Small intestine (tissue), 7 donors: ENCODE results near the gene SNX11. TPM values are rescaled to one million over a fixed set of nuclear protein-coding genes. Genes with fewer than 3 reads are reported as not detected.

Source experiments
- DNase-seq, 2 donors: peaks; one replicate each; pipeline versions ENCODE4 v3.0.0 to v3.0.0-alpha.2; 2013
- FAIRE-seq: peaks from 2 replicates; lab custom pipeline; 2012; peaks lifted over from hg19 to GRCh38; lab: Jason Lieb, UNC
- H3K27ac ChIP-seq, 3 donors: one replicate each; pipeline ENCODE4 v1.5.1; 2013; ENCODE audit warnings: low read length in 2 of 3, mild to moderate bottlenecking in 2 of 3, control low read depth in 1 of 3, inconsistent platforms in 1 of 3, low read depth in 1 of 3, moderate library complexity in 1 of 3
- H3K27me3 ChIP-seq, 3 donors: one replicate each; pipeline ENCODE4 v1.6.1; 2013; ENCODE audit warnings: low read length in 3 of 3, inconsistent platforms in 1 of 3; ENCODE audit not compliant: control insufficient read depth in 3 of 3, insufficient read depth in 3 of 3
- H3K36me3 ChIP-seq, 3 donors: one replicate each; pipeline ENCODE4 v1.6.1; 2013; ENCODE audit warnings: low read length in 3 of 3, inconsistent platforms in 1 of 3, low read depth in 1 of 3, mild to moderate bottlenecking in 1 of 3, moderate library complexity in 1 of 3; ENCODE audit not compliant: control insufficient read depth in 3 of 3, insufficient read depth in 2 of 3
- H3K4me1 ChIP-seq, 3 donors: one replicate each; pipeline ENCODE4 v1.6.1; 2013; ENCODE audit warnings: low read length in 2 of 3, inconsistent platforms in 1 of 3, low read depth in 1 of 3, mild to moderate bottlenecking in 1 of 3, moderate library complexity in 1 of 3; ENCODE audit not compliant: control insufficient read depth in 3 of 3, insufficient read depth in 2 of 3
- H3K4me3 ChIP-seq, 3 donors: one replicate each; pipeline ENCODE4 v1.5.1; 2013; ENCODE audit warnings: low read length in 3 of 3, control low read depth in 1 of 3, inconsistent platforms in 1 of 3, low read depth in 1 of 3, mild to moderate bottlenecking in 1 of 3, moderate library complexity in 1 of 3
- H3K9me3 ChIP-seq, 2 donors: one replicate each; pipeline ENCODE4 v1.6.1; 2013; ENCODE audit warnings: low read depth in 1 of 2, low read length in 1 of 2; ENCODE audit not compliant: control insufficient read depth in 2 of 2, insufficient read depth in 1 of 2
- WGBS, 3 donors: extraction: QIAGEN DNeasy Blood & Tissue Kit; methylation state at CpG; one replicate each; pipeline ENCODE4 v1.1.7; 2013; 5-methylcytosine and 5-hydroxymethylcytosine counted together
- polyA plus RNA-seq, 4 donors: library from polyadenylated mRNA; stranded (reverse) in 3 of 4; unstranded in 1 of 4; fragments of 200-250 nt in 3 of 4; fragments of 120-200 nt in 1 of 4; gene quantifications; one replicate each; pipeline versions ENCODE4 v1.2.1 to v1.2.3, GENCODE V29; 2013
- donor health status: healthy with polysubstance abuse.
- donor health status: control.
- donor health status: control.
- donor health status: Bipolar disorder and iron deficiency.
- donor health status: healthy.

The SNX11 gene
- polyA plus RNA-seq, 4 donors: 11.4 to 16.3 (median 12.8) TPM

GRCh38 chr17:48153691-48154358, 46.3 kb downstream of the SNX11 start:
- DNase-seq (peak; percentile 95 to 96), FAIRE-seq (peak; percentile 73)
- Histone ChIP-seq H3K27ac (peak overlapping the region in 1 of 3 donors; percentile 79), H3K4me3 (no peak overlapping the region), H3K9me3 (no peaks in the 10 kb centered on the region), H3K27me3 (peaks cover 0 to 27% (median 4%) of the 10 kb centered on the region in 3 donors), H3K4me1 (peaks cover 0 to 12% (median 0%) of the 10 kb centered on the region in 3 donors), H3K36me3 (no peaks in the 10 kb centered on the region)
- WGBS, 3 donors: 5 to 35% (median 27%) methylated on average over 6 of the region's 6 CpGs

DNA sequence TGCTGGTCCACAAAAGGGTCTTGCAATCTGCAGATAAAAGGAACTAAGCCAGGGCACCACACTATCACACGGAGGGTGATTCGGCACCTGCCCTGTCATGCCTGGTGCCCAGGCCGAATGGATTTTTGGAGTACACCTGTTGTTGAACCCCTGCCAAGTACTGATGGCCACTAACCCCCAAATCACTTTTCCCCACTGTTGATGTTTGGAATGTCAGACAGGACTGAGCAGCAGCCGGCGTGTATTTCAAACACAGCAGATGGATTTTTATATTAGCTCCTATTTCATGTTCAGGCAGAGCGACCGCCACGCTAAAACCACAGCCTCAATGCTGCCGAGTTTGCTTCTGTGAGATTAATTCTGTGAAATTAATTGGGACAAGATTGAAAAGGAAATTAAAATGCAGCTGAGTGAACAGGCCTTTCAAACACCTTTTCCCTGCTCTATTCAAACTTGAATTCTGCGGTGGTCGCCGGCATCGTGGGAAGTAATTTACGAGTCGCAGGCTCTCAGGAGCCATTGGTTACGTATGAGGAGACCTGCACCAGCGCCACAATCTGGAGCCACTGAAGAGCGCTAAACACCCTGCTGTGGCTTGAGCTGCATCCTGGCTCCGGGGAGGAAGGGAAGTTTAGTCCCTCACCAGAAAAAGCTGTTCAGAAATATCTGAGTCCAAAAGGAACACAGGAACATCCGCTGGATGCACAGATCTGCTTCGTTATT, 48.5 kb downstream of the SNX11 start:
- 66 to 85% (median 80%) methylated on average over 21 of the region's 21 CpGs for WGBS, 3 donors
- peaks cover 0 to 7% (median 0%) of the 10 kb centered on the region in 3 donors for H3K27me3 ChIP-seq
- no peak for DNase-seq
- no peaks in the 10 kb centered on the region for H3K36me3 ChIP-seq
- no peak overlapping the region for H3K27ac ChIP-seq
- peaks cover 0 to 33% (median 10%) of the 10 kb centered on the region in 3 donors for H3K4me1 ChIP-seq
- FAIRE-seq: no peak
- no peaks in the 10 kb centered on the region for H3K9me3 ChIP-seq
- H3K4me3 ChIP-seq: no peak overlapping the region

DNA sequence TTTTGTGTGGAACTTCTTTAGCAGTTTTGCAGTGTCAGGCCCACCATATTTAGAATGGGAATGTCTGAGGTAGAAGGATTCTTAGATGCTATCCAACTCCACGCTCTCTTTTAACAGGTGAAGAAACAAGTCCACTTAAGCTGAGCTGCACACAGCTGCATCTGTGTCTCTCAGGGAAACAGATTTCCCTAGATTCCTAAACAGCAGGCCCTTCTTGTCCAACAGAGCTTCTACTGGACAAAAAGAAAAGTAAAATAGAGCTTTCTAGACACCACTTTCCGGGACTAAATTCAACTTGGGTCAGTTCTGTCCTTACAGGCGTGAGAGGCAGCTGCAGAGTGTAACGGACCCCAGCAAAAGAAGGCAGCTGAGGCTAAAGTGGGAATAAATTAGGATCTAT, 51.7 kb downstream of the SNX11 start:
- H3K27ac ChIP-seq: no peak overlapping the region
- peaks cover 2 to 48% (median 16%) of the 10 kb centered on the region in 3 donors for H3K4me1 ChIP-seq
- no peak for FAIRE-seq
- H3K4me3 ChIP-seq: no peak overlapping the region
- no peak for DNase-seq
- H3K27me3 ChIP-seq: no peaks in the 10 kb centered on the region
- H3K9me3 ChIP-seq: no peaks in the 10 kb centered on the region
- H3K36me3 ChIP-seq: no peaks in the 10 kb centered on the region
- WGBS, 3 donors: 90 to 92% (median 90%) methylated on average over 4 of the region's 4 CpGs

DNA sequence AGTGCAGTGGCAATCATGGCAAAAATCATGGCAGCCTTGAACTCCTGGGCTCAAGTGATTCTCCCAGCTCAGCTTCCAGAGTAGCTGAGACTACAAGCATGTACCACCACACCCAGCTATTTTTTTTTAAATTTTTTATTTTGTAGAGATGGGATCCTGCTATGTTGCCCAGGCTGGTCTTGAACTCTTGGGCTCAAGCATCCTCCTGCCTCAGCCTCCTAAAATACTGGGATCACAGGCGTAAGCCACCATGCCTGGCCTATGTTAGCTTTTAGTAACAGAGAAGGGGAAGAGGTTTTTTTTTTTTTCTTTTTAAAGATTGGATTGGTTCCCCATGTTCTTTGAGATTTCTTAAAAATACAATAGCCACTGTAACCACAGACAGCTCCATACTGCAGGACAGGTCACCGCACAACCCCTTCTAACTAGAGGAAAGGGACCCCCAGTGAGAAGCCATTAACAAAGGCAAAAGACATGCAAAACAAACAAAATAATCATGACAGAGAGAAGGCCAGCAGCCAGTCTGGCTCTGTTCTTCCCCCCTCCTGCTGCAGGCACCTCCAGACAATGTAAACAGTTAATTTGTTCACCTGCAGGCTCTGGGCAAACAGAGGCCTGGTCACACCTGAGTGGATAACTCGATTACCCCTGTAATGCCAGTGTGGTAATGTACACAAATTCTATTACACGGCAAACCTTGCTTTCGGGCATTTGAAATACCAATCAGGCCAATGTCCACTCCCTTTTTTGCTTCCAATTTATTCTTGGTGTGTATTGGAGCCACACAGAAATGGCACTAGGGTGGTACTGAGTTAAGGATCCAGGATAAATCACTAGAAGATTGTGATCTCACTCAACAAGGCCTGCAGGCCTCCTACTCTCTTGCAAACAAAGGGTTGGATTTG, 52.9 kb downstream of the SNX11 start:
- 49 to 69% (median 60%) methylated on average over 5 of the region's 5 CpGs for WGBS, 3 donors
- no peaks in the 10 kb centered on the region for H3K27me3 ChIP-seq
- no peaks in the 10 kb centered on the region for H3K36me3 ChIP-seq
- no peak for FAIRE-seq
- peaks cover 2 to 44% (median 16%) of the 10 kb centered on the region in 3 donors for H3K4me1 ChIP-seq
- no peaks in the 10 kb centered on the region for H3K9me3 ChIP-seq
- H3K27ac ChIP-seq: peak overlapping the region in 1 of 3 donors; percentile 31
- H3K4me3 ChIP-seq: no peak overlapping the region
- peak; percentile 57 to 58 for DNase-seq

DNA sequence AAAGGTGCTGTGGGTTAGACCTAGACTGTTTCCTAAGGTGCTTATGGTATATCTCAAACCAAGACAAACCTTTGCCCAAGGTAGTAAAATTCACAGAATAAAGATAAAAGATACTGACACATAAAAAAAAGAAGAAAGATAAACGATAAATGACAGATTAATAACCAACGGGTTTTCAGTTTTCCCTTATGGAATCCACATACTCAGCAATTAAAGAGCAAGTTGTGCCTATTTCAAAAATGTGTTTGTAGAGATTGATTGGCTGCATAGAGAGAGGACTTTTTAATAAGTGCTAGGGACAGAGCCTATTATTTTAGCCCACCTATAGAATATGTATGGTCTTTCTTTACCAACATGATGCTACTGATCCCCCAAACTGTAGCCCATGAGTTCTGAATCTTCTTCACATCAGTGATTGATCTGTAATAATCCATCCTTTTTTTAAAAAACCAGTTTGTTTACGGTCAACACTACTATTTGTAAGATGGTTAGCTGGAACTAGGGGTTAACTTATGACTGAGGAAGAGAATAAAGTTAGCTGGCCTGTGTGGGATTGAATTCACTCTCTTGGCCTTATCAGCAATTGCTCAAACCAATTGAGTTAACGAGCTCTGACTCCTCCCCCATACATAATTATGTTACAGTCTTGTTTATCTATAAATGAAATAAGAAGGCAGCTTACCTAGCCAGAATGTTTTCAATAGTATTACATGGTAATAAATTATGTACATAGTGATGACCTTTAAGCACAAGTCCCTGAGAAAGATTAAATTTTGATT, 53.8 kb downstream of the SNX11 start:
- no peak overlapping the region for H3K4me3 ChIP-seq
- peak; percentile 38 to 86 for DNase-seq
- 33 to 74% (median 51%) methylated on average over 4 of the region's 4 CpGs for WGBS, 3 donors
- H3K27ac ChIP-seq: peak overlapping the region in 1 of 3 donors; percentile 31
- no peaks in the 10 kb centered on the region for H3K27me3 ChIP-seq
- no peaks in the 10 kb centered on the region for H3K9me3 ChIP-seq
- no peak for FAIRE-seq
- no peaks in the 10 kb centered on the region for H3K36me3 ChIP-seq
- peaks cover 2 to 44% (median 16%) of the 10 kb centered on the region in 3 donors for H3K4me1 ChIP-seq

- DNase-seq (peak in 1 of 2 donors; percentile 20), FAIRE-seq (no peak)
- WGBS, 3 donors: 46 to 67% (median 51%) methylated on average over 5 of the region's 5 CpGs
- Histone ChIP-seq H3K4me1 (peaks cover 2 to 45% (median 16%) of the 10 kb centered on the region in 3 donors), H3K27me3 (no peaks in the 10 kb centered on the region), H3K27ac (peak overlapping the region; percentile 5 to 86 (median 81)), H3K36me3 (no peaks in the 10 kb centered on the region), H3K9me3 (no peaks in the 10 kb centered on the region), H3K4me3 (no peak overlapping the region)
Measured at GRCh38 chr17:48162306-48162934, 54.9 kb downstream of the SNX11 start.

- 17 to 32% (median 26%) methylated on average over 5 of the region's 5 CpGs for WGBS, 3 donors
- FAIRE-seq (no peak), DNase-seq (peak; percentile 77 to 82)
Measured at GRCh38 chr17:48162946-48163506, 55.5 kb downstream of the SNX11 start.

More at GRCh38 chr17:48162946-48163506, 55.5 kb downstream of the SNX11 start:
- no peak overlapping the region for H3K4me3 ChIP-seq
- H3K9me3 ChIP-seq: no peaks in the 10 kb centered on the region
- H3K27me3 ChIP-seq: no peaks in the 10 kb centered on the region
- H3K27ac ChIP-seq: peak overlapping the region; percentile 5 to 86 (median 81)
- H3K36me3 ChIP-seq: no peaks in the 10 kb centered on the region
- H3K4me1 ChIP-seq: peaks cover 2 to 46% (median 16%) of the 10 kb centered on the region in 3 donors
